ENCODE results near the gene SEMA6A.
A peak's percentile ranks its signal among the peaks of the same experiment; 100 is the strongest.

- no peak for TF ChIP-seq TAF1 (conservative IDR thresholded peaks at IDR 0.05)
- TF ChIP-seq HNF4A (conservative IDR thresholded peaks at IDR 0.05) = no peak
- no peak for TF ChIP-seq CTCF (IDR thresholded peaks at IDR 0.05; ENCODE audit: low read depth, low read length, missing input control)
- peak; percentile 10 for TF ChIP-seq ZBTB33 (IDR thresholded peaks at IDR 0.05)
- TF ChIP-seq REST (IDR thresholded peaks at IDR 0.05) = no peak
- TF ChIP-seq JUND (IDR thresholded peaks at IDR 0.05) = no peak
- no peak for TF ChIP-seq GABPA (IDR thresholded peaks at IDR 0.05 in 1 of 2, conservative IDR thresholded peaks at IDR 0.05 in 1 of 2)
- TF ChIP-seq RXRA (IDR thresholded peaks at IDR 0.05) = no peak
- TF ChIP-seq YY1 (IDR thresholded peaks at IDR 0.05) = no peak
- no peak for TF ChIP-seq MAX (IDR thresholded peaks at IDR 0.05)
- TF ChIP-seq FOXA1 (IDR thresholded peaks at IDR 0.05) = no peak
- TF ChIP-seq RAD21 (IDR thresholded peaks at IDR 0.05) = no peak
- no peak for TF ChIP-seq SP1 (IDR thresholded peaks at IDR 0.05)
Measured at GRCh38 chr5:116492016-116492623, 82.5 kb downstream of the SEMA6A start.

All from liver (tissue), 3 donors.